NT2/D1 (cell line): ENCODE data around the gene OR4E2.
"Not testable (repeated sequence)": the region's sequence is repeated elsewhere in the genome, so short reads cannot be mapped to it uniquely, and the experiment has no call there.

Experiments
- DNase-seq: peaks from one replicate; pipeline ENCODE4 v3.0.0-alpha.2; 2011; ENCODE audit warnings: low read depth, low spot score
- H3K27me3 ChIP-seq: 2 replicates; pipeline ENCODE4 v1.6.0; 2011; ENCODE audit warnings: mild to moderate bottlenecking; ENCODE audit not compliant: insufficient read length, insufficient read depth
- H3K36me3 ChIP-seq: 2 replicates; pipeline ENCODE4 v1.6.1; 2011; ENCODE audit warnings: mild to moderate bottlenecking, low read length, mixed read lengths; ENCODE audit not compliant: insufficient read depth, insufficient read length
- H3K4me1 ChIP-seq: 2 replicates; pipeline ENCODE4 v1.5.1; 2011; ENCODE audit not compliant: insufficient read depth, insufficient read length
- H3K4me3 ChIP-seq: 2 replicates; pipeline ENCODE4 v1.5.1; 2011; ENCODE audit warnings: low read depth; ENCODE audit not compliant: insufficient read length
- H3K9ac ChIP-seq: 2 replicates; pipeline ENCODE4 v1.6.0; 2011; ENCODE audit warnings: low read depth; ENCODE audit not compliant: insufficient read length
- H3K9me3 ChIP-seq: 2 replicates; pipeline ENCODE4 v1.5.1; 2011; ENCODE audit warnings: mild to moderate bottlenecking, low read length; ENCODE audit not compliant: insufficient read depth
- SUZ12 ChIP-seq: IDR thresholded peaks from 2 replicates; pipeline ENCODE4 v1.6.1; 2011; ENCODE audit not compliant: insufficient read length, insufficient read depth; ENCODE audit errors: extremely low read depth
- YY1 ChIP-seq: IDR thresholded peaks from 2 replicates; pipeline ENCODE4 v1.6.1; 2011; ENCODE audit not compliant: insufficient read length, insufficient read depth
- ZNF274 ChIP-seq: IDR thresholded peaks from 2 replicates; pipeline ENCODE4 v1.6.1; 2011; ENCODE audit warnings: mild to moderate bottlenecking, low read depth, low read length

OR4E2 gene

GRCh38 chr14:21694425-21694824 is 40.8 kb downstream of the OR4E2 start:
- DNase-seq, result no peak
- Histone ChIP-seq H3K9ac (no peak overlapping the region), H3K36me3 (no peaks in the 10 kb centered on the region), H3K27me3 (no peaks in the 10 kb centered on the region), H3K4me1 (no peaks in the 10 kb centered on the region), H3K4me3 (no peak overlapping the region), H3K9me3 (no peaks in the 10 kb centered on the region)
- TF ChIP-seq SUZ12 (no peak), ZNF274 (no peak), YY1 (no peak)

GRCh38 chr14:21697662-21698061 is 44.0 kb downstream of the OR4E2 start:
- not testable (repeated sequence) for H3K27me3 ChIP-seq, H3K36me3 ChIP-seq, DNase-seq, H3K4me3 ChIP-seq, H3K4me1 ChIP-seq, H3K9me3 ChIP-seq, H3K9ac ChIP-seq

GRCh38 chr14:21698538-21698937 is 44.9 kb downstream of the OR4E2 start:
- not testable (repeated sequence) for DNase-seq, H3K27me3 ChIP-seq, H3K4me1 ChIP-seq, H3K4me3 ChIP-seq, H3K9ac ChIP-seq, H3K36me3 ChIP-seq, H3K9me3 ChIP-seq

GRCh38 chr14:21699551-21699950 is 45.9 kb downstream of the OR4E2 start:
- no peaks in the 10 kb centered on the region for H3K27me3 ChIP-seq
- no peaks in the 10 kb centered on the region for H3K36me3 ChIP-seq
- no peak for TF ChIP-seq ZNF274
- no peak for TF ChIP-seq YY1
- no peak for TF ChIP-seq SUZ12
- no peak for DNase-seq
- H3K4me3 ChIP-seq, result no peak overlapping the region
- H3K9me3 ChIP-seq, result no peaks in the 10 kb centered on the region
- H3K4me1 ChIP-seq, result peaks cover 4% of the 10 kb centered on the region
- no peak overlapping the region for H3K9ac ChIP-seq

GRCh38 chr14:21702316-21702715 is 48.7 kb downstream of the OR4E2 start:
- no peak for TF ChIP-seq SUZ12
- no peak for TF ChIP-seq ZNF274
- no peak for TF ChIP-seq YY1
- H3K9me3 ChIP-seq, result peaks cover 5% of the 10 kb centered on the region; the same call in 1 of the 2 replicates
- no peak overlapping the region for H3K4me3 ChIP-seq
- H3K36me3 ChIP-seq, result no peaks in the 10 kb centered on the region
- H3K9ac ChIP-seq, result no peak overlapping the region
- peaks cover 4% of the 10 kb centered on the region for H3K4me1 ChIP-seq
- no peaks in the 10 kb centered on the region for H3K27me3 ChIP-seq
- no peak for DNase-seq

GRCh38 chr14:21703357-21704326 is 50.0 kb downstream of the OR4E2 start:
- peaks cover 4% of the 10 kb centered on the region for H3K4me1 ChIP-seq
- H3K9ac ChIP-seq, result no peak overlapping the region
- DNase-seq, result no peak
- no peak overlapping the region for H3K4me3 ChIP-seq
- TF ChIP-seq ZNF274 (no peak), SUZ12 (no peak), YY1 (no peak)
- no peaks in the 10 kb centered on the region for H3K36me3 ChIP-seq
- peaks cover 5% of the 10 kb centered on the region; the same call in 1 of the 2 replicates for H3K9me3 ChIP-seq
- H3K27me3 ChIP-seq, result no peaks in the 10 kb centered on the region

- H3K36me3 ChIP-seq, result no peaks in the 10 kb centered on the region
- DNase-seq, result no peak
- TF ChIP-seq YY1, result no peak
- TF ChIP-seq SUZ12, result no peak
- no peak for TF ChIP-seq ZNF274
- no peaks in the 10 kb centered on the region for H3K27me3 ChIP-seq
- no peak overlapping the region for H3K4me3 ChIP-seq
- no peak overlapping the region for H3K9ac ChIP-seq
- H3K4me1 ChIP-seq, result peaks cover 4% of the 10 kb centered on the region
- H3K9me3 ChIP-seq, result peaks cover 5% of the 10 kb centered on the region; the same call in 1 of the 2 replicates
Observed at GRCh38 chr14:21704338-21704737, 50.7 kb downstream of the OR4E2 start.
